BE2C (cell line): ENCODE results near the gene MFNG.

Experiments
- DNase-seq: peaks from one replicate; pipeline ENCODE4 v3.0.0-alpha.2; 2020
- H3K27me3 ChIP-seq: fragments of 250-450 bp; sonication (Bioruptor Pico); 2 replicates; pipeline ENCODE4 v1.5.1; 2020; ENCODE audit warnings: mild to moderate bottlenecking
- H3K36me3 ChIP-seq: fragments of 250-450 bp; sonication (Bioruptor Pico); 2 replicates; pipeline ENCODE4 v1.5.1; 2020; ENCODE audit warnings: mild to moderate bottlenecking
- H3K4me1 ChIP-seq: fragments of 250-450 bp; sonication (Bioruptor Pico); 2 replicates; pipeline ENCODE4 v1.5.1; 2020
- H3K4me3 ChIP-seq: 2 replicates; pipeline ENCODE4 v1.5.1; 2011; ENCODE audit warnings: low read depth, low read length
- H3K9me3 ChIP-seq: fragments of 250-450 bp; sonication (Bioruptor Pico); 2 replicates; pipeline ENCODE4 v1.5.1; 2020
- TF ChIP-seq, protein P1 (sequence below): IDR thresholded peaks from 2 replicates; pipeline ENCODE4 v1.5.1; 2012; ENCODE audit warnings: mild to moderate bottlenecking, low read depth, low read length

The MFNG gene

DNA sequence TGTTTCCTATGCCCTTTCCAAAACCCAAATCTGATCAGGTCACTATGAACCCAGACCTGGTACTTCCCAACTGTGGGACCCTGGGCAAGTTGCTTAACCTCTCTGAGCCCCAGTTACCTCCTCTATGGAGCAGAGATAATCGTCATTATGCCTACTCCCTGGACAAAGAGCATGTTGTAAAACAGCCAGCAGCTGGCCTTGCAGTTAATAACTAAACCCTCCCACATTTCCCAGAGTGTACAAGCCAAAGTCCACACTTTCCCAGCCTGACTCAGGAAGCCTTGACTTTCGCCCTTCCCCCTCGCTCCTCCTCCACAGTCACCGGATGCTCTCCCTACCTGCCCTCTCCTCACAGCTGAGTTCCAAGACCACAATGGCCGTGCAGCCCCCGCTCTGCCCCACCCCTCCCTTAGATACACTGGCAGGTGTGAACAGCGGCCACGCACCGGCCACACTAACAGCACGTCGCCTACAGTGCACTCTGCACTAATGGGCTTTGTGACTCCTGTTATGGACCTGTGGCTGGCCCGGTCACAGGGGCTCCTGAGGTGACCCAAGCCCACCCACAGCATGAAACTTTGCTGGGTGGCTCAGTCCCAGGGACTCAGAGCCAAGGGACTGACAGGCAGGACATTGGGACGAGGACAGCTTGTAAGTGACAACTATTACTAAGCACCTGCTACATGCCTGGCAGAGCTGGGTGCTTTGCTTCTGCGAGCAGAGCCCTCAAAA is 15.6 kb upstream of the MFNG start:
- no peak for DNase-seq
- Histone ChIP-seq H3K27me3 (no peaks in the 10 kb centered on the region), H3K9me3 (no peaks in the 10 kb centered on the region), H3K4me3 (no peak overlapping the region), H3K36me3 (no peaks in the 10 kb centered on the region), H3K4me1 (peaks cover 30% of the 10 kb centered on the region)
- TF ChIP-seq, protein P1, sequence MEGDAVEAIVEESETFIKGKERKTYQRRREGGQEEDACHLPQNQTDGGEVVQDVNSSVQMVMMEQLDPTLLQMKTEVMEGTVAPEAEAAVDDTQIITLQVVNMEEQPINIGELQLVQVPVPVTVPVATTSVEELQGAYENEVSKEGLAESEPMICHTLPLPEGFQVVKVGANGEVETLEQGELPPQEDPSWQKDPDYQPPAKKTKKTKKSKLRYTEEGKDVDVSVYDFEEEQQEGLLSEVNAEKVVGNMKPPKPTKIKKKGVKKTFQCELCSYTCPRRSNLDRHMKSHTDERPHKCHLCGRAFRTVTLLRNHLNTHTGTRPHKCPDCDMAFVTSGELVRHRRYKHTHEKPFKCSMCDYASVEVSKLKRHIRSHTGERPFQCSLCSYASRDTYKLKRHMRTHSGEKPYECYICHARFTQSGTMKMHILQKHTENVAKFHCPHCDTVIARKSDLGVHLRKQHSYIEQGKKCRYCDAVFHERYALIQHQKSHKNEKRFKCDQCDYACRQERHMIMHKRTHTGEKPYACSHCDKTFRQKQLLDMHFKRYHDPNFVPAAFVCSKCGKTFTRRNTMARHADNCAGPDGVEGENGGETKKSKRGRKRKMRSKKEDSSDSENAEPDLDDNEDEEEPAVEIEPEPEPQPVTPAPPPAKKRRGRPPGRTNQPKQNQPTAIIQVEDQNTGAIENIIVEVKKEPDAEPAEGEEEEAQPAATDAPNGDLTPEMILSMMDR, result no peak

DNA sequence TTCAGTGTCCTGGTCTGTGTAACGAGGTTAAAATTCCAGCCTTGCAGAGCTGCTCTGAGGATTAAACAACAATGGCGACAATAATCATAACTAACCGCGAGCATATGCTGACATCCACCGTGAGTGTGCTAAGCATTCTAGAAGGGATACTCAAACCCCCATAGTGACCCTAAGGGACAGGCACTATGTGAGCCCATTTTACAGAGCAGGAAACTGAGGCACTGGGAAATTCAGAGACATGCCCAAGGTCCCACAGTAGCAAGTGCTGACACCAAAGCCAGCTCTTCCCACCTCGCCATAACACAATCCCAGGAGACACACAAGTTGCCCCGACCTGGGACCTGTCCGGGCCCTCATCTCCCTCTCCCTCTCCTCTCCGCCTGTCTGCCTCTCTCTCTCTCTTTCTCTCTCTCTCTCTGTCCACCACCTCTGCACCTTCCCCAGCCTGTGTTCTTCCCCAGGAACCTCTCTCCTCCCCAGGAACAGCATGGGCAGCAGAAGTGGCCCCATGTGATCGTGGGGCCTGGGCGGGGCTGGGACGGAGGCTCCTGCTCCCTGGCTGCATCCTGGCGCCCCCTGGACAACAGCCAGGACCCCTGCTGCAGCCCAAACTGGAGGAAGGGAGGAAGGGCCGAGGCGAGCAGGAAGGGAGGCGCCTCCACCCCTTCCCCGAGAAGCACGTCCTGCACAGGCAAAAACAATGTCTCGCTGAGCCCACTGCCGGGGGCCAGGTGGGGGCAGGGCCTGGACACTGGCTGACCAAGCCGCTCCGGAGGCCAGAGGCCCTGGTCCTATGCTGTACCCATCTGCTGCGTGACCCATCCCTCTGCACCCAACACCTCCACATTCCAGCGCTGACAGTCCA is 14.8 kb upstream of the MFNG start:
- no peaks in the 10 kb centered on the region for H3K9me3 ChIP-seq
- TF ChIP-seq, protein P1, result no peak
- DNase-seq, result no peak
- H3K27me3 ChIP-seq, result no peaks in the 10 kb centered on the region
- peaks cover 30% of the 10 kb centered on the region for H3K4me1 ChIP-seq
- H3K36me3 ChIP-seq, result no peaks in the 10 kb centered on the region
- no peak overlapping the region for H3K4me3 ChIP-seq

DNA sequence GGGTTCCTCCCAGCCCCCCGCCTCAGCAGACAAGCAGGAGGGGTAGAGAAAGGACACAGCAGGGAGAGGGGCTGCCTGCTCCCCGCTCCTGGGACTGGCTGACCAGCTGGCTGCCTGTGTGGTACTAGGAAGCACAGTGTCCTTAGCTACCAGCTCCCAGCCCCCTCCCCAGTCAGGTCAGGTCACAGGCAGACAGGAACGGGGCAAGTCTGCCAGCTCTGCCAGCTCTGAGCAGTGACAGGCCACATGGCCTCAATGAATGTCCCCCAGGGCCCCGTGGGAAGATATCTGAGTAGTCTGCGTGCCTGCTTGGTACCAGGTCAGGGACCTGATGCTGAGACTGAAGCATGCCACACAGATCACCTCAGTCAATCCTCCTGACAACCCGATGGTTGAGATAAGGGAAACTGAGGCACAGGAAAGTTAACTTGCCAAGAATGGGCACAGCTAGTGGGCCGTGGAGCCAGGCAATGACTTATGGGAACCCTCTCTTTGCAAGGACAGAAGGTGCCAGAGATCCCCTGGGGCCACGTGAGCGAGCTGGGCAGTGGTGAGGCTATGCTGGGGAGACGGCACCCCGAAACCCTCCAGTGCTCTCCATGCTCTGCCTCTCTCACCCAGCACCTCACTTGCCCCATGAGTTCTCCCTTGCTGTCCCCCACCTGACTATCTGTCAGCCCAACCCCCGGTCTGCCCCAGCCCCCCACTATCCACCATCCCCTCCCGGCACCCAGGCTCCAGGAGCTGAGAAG is 13.8 kb upstream of the MFNG start:
- no peaks in the 10 kb centered on the region for H3K9me3 ChIP-seq
- TF ChIP-seq, protein P1, result no peak
- no peak overlapping the region for H3K4me3 ChIP-seq
- H3K36me3 ChIP-seq, result no peaks in the 10 kb centered on the region
- no peaks in the 10 kb centered on the region for H3K27me3 ChIP-seq
- H3K4me1 ChIP-seq, result peaks cover 30% of the 10 kb centered on the region
- peak; percentile 78 for DNase-seq

DNA sequence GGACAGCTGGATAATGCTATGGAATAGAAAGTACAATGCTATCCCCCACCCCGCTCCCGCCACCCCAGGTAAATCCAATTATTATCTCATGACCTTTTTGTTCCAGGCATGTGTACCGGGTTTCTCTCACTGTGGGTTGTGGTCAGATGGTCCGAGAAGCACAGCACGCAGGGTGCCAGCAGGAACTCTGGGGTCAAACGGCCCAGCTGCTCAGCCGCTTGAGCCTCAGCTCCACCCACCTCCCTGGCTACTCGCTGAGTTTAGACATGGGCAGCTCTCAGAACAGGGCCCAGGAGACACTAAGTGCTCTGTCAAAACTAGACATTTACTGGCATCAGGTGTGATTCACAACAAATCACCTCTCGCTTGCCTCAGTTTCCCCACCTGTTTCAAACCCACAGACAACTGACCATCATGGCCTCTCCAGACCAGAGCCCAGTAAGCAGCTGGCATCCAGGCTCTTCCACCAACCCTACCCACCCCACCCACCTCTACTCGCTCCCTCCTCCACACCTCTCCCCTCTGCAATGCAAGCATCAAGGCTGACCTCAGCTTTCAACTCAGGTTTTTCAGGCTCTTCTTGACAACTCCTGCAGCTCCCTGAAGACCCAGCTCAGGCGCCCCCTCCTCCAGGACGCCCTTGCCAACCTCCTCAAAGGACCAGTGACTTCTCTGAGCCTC is 13.0 kb upstream of the MFNG start:
- Histone ChIP-seq H3K4me3 (no peak overlapping the region), H3K36me3 (no peaks in the 10 kb centered on the region), H3K27me3 (no peaks in the 10 kb centered on the region), H3K4me1 (peaks cover 30% of the 10 kb centered on the region), H3K9me3 (no peaks in the 10 kb centered on the region)
- DNase-seq, result no peak
- TF ChIP-seq, protein P1, result no peak

DNA sequence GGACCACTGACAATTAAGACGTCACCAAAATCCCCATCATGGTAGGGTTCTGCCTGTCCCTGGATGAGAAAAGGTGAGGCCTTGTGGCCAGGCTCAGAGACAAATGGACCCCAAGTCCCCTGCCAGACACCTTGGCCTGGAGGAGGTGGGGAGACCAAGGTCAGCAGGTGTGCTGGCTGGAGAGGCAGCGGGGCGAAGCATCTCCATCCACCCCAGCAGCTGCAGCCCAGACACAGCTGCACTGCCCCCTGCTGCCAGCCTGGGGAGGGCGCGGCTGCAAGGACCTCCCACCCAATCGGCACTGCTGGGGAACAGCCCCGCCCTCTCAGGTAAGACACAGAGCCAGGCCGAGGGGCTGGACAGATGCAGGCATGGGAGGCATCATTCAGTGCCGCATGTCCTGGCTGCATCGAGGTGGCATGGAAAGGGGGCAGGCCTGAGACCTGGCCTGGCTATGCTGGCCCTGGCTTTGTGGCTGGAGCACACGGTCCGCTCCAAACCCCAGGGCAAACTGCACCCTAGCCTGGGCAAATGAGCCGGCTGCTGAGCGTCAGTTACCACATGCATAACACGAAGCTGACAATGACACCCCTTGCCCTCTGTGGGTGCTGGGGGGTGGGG is 12.2 kb upstream of the MFNG start:
- peaks cover 30% of the 10 kb centered on the region for H3K4me1 ChIP-seq
- DNase-seq, result peak; percentile 72

More for the DNA sequence above, 12.2 kb upstream of the MFNG start:
- TF ChIP-seq, protein P1, result peak; percentile 86
- H3K9me3 ChIP-seq, result no peaks in the 10 kb centered on the region
- no peaks in the 10 kb centered on the region for H3K27me3 ChIP-seq
- H3K4me3 ChIP-seq, result no peak overlapping the region
- no peaks in the 10 kb centered on the region for H3K36me3 ChIP-seq
